Measurements from ENCODE around the gene ZFYVE28.

DNA sequence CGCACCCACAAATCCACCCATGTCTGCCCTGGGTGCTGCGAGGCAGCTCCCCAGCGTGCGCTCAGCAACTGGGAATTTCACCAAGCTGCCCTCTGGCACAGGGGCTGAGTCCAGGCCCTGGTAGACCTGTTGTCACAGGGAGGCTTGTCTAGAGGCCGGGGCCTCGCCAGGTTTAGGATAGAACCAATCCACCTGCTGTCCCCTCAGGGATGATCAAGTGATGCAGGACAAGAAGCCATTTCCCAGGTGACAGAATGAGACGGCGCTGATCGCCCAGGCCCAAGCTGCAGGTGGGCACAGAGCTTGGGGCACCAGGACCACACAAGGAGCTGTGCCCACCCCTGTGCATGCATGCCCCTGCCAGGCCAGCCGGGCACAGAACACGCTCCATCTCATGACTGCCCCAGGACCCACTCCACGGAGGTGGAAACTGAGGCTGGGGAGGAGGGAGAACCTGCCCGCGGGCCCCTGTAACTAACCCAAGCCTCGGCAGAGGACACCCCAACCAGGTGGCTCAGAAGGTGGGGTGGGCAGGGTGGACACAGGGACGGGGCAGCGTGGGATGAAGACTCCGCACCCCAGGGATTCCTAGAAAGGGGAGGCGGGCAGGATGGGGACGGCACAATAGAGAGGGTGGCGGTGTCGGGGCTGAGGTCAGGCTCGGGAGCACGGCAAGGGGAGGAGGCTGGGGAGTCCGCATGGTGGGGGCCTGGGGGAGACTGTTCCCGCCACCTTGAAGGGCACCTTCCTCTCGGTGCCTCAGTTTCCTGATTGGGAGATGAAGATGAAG, 78.0 kb downstream of the ZFYVE28 start:
- TF ChIP-seq, protein P1, sequence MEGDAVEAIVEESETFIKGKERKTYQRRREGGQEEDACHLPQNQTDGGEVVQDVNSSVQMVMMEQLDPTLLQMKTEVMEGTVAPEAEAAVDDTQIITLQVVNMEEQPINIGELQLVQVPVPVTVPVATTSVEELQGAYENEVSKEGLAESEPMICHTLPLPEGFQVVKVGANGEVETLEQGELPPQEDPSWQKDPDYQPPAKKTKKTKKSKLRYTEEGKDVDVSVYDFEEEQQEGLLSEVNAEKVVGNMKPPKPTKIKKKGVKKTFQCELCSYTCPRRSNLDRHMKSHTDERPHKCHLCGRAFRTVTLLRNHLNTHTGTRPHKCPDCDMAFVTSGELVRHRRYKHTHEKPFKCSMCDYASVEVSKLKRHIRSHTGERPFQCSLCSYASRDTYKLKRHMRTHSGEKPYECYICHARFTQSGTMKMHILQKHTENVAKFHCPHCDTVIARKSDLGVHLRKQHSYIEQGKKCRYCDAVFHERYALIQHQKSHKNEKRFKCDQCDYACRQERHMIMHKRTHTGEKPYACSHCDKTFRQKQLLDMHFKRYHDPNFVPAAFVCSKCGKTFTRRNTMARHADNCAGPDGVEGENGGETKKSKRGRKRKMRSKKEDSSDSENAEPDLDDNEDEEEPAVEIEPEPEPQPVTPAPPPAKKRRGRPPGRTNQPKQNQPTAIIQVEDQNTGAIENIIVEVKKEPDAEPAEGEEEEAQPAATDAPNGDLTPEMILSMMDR (IDR thresholded peaks at IDR 0.05) = no peak
- no peak for TF ChIP-seq POLR2A (IDR thresholded peaks at IDR 0.05)

Data from Peyer's patch (tissue), 4 donors.